GM11168 (cell line): ENCODE results near the gene CD274.

Experiments
- in situ Hi-C: fragments of 300-500 bp; cut with MboI; formaldehyde crosslinking; loops from one replicate; pipeline ENCODE4 v1.12.0; 2022; ENCODE audit warnings: low sequenced_read_pairs; ENCODE audit not compliant: unreplicated experiment

Gene CD274

DNA sequence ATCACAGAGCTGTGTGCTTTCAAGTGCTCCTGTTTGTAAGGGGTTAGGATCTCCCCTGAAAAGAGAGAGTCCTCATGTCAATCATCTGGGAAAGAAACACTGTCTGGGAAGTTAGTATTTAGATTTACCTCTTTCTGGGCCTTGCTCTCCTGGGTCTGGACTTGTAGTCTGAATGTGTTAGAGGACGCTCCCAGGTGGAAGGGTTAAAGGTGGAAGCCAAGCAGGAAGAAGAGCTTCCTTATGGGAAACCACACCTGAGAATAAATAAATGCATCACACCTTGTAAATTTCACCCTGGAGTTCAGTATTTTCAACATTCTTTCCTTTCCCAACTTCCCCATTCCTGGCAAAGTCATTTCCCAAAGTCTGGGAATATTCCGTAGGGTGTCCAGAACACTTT is 13.9 kb upstream of the CD274 start:
- in situ Hi-C loops, result loop anchor here (25.0 kb wide), 1 partner anchor 674 kb away; no protein-coding TSS in a partner anchor

DNA sequence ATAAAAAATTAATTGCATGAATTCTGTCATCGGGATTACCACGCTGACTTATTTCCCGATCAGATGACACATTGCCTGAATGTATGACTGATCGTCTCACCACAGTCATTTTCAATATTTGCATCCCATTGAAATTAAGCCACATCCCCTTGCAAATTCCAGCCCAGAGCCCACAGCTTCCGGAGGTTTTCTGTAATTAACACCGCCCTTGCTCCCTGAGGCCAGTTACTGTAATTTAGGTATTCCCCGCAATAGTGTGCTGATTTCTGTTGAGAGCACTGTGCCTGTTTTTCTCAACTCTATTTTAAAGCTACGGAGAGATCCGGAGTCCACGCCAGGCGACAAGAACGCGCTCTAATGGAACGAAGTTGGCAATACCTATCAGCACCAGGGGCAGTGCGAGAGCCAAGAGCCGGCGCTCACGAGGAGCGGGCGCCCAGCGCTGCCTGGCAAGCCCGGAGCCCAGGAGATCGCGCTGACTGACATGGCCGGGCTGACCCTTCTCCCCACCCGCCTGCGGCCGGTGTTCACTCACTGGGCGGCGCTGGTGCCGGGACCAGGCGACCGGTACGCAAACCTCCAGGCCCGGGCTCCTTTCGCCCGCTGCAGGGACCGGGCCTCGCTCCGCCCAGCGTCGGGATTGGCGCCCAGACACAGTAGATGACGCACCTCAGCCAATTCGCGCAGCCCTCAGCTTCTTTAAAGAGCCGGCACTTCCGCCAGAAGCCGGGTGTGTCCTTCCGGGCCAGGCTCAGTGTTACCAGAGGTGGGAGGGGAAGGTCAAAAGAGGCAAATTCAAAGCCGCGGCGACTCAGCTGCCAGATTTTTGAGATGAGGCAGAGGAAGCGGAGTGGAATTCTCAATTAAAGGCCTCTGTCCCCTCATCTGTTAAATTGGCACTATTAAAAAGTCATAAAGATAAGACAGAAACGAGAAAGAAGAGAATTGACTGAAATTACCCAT is 12.8 kb upstream of the CD274 start, which contains the start of gene PLGRKT:
PLGRKT (minus strand) TSS at position 672 of the 963 bp plus-strand sequence. CDS start 5,948 bp downstream, outside the sequence.
- in situ Hi-C loops, result loop anchor here (25.0 kb wide), 1 partner anchor 675 kb away; no protein-coding TSS in a partner anchor

DNA sequence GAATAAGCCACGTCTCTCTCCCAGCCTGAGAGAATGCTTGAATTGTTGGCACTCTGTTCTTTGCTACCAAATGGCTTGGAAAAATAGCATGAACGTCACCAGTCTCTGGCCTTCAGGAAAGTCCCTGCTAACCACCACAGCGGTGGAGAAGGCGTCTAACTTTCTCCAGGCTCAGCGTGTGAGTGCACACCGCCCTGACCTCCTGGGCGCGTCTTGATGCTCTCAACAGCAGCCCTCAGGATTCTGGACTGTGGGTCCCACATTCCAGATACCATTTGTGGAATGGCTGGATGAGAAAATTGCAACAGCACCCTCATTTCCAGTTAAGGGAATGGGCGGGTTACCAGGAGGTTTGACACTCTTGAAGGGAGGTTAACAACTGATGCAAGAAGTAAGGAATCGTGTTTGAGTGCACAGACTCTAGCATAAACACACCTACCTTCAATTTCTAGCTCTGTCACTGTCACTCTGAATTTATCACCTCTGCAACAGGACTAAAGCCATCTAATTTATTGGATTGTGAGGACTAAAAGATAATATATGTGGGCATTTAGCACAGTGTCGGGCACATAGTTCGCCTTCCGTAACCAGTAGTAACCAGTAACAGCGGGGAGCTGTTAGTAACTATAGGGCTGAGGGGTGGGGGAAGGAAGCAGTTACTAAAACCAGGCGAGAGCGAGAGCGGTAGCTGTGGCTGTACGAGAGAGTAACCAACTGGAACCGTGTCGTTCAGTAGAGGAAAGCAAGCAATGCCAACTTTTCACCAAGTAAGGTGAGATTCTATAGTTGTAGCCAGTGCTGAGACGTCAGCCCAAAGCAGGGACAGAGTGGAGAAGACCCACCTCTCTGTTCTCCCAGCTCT is 11.8 kb upstream of the CD274 start:
- in situ Hi-C loops, result loop anchor here (25.0 kb wide), 1 partner anchor 676 kb away; no protein-coding TSS in a partner anchor

DNA sequence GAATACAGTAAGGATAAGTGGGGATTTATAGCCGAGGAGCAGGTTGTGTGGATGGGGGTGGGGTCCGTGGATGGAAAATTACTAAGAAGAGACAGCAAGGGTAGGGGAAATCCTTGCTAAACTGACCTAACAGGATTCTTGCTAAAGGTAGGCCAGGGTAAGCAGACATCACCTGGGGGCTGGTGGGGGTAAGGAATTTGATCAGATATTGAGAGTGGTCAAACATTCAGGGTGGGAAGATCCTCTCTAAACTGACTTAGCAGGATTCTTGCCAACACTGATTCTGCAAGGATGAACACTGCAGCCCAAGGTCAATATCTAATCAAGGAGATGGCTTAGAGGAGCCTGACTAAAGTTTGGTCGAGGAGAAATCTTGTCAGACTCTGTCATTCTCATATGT is 9.9 kb upstream of the CD274 start:
- in situ Hi-C loops, result loop anchor here (5.0 to 25.0 kb wide), 3 partner anchors 87 to 678 kb away; partner anchors contain the start of gene INSL6

DNA sequence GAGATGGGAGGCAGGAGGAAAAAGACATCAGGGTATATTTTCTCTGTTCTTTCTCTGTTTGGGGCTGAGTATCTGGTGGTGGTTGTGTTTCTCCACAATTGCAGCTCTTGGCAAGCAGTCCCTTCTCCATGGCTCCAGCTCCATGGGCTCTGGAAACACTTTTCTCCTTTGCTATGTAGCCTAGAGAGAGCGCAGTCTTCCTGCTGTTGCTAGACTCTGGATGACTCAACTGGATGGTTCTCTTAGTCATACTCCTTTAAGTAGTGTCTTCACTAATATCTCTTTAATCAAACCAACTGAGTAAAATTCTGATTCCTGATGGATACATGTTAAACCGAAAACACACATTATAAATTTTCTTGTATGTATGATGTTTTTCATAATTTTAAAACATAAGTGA is 9.3 kb upstream of the CD274 start:
- in situ Hi-C loops, result loop anchor here (5.0 to 25.0 kb wide), 3 partner anchors 86 to 679 kb away; partner anchors contain the start of gene INSL6

DNA sequence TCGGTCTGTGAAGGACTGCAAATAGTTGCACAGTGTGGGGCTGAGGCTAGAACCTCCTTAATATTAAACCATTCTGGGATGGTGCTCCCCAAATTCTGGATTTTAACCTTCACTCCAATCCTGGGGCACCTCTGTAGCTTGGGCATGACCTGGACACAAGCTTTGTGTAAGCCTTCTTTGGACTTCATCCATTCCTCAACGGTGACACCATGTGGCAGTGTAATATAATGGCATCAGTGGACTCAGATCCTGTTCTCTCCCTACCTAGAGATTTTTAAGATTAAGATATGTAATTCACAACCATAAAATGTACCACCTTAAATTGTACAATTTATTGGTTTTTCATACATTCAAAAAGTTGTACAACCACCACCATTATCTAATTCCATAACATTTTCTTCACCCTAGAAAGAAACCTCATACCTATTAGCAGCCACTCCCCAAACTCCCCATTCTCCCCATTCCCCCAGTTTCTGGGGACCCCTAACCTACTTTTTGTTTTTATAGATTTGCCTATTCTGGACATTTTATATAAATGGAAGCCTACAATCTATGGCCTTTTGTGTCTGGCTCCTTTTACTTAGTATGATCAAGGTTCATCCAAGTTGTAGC is 7.8 kb upstream of the CD274 start:
- in situ Hi-C loops, result loop anchor here (5.0 to 25.0 kb wide), 3 partner anchors 85 to 680 kb away; partner anchors contain the start of gene INSL6

DNA sequence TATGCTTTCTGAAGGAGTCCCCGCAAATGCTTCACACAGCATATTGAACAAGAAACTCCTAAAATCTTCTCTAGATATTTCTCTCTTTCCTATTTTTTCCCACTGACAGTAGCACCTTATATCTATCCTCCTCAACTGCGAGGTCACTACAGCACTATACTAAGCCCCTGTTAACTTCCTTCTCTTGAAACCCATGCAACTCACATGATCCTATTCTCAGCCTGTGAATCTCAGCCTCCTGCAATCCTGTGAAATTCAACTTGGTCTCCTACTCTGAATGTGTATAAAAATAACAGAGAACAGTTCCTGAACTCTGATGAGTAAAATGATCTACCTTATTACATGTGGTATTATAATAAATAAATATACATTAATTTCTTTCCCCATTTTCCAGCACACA is 6.5 kb upstream of the CD274 start:
- in situ Hi-C loops, result loop anchor here (5.0 to 25.0 kb wide), 3 partner anchors 83 to 682 kb away; partner anchors contain the start of gene INSL6

DNA sequence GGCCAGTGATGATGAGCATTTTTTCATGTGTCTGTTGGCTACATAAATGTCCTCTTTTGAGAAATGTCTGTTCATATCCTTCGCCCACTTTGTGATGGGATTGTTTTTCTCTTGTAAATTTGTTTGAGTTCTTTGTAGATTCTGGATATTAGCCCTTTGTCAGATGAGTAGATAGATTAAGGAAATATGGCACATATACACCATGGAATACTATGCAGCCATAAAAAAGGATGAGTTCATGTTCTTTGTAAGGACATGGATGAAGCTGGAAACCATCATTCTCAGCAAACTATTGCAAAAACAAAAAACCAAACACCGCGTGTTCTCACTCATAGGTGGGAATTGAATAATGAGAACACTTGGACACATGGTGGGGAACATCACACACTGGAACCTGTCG is 5.2 kb upstream of the CD274 start:
- in situ Hi-C loops, result loop anchor here (10.0 to 25.0 kb wide), 2 partner anchors 260 to 683 kb away; partner anchors contain the start of gene INSL6

DNA sequence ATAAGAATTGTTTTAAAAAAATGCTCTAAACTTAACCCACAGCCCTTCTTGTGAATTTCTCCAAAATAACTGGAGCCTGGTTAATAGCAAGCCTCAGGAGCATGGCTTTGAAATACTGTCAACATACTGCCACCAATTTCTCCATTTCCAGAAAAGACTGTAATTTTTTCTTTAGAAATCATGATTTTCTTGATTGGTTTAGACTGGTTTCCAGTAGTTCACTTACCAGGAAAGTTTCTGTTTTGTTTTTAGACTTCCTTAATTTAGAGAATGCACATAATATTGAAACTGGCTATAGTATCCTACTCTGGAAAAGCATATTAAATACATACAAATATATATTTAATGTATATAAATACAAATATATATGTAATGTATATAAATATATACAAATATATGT is 4.5 kb upstream of the CD274 start:
- in situ Hi-C loops, result loop anchor here (10.0 to 25.0 kb wide), 2 partner anchors 261 to 684 kb away; partner anchors contain the start of gene INSL6

DNA sequence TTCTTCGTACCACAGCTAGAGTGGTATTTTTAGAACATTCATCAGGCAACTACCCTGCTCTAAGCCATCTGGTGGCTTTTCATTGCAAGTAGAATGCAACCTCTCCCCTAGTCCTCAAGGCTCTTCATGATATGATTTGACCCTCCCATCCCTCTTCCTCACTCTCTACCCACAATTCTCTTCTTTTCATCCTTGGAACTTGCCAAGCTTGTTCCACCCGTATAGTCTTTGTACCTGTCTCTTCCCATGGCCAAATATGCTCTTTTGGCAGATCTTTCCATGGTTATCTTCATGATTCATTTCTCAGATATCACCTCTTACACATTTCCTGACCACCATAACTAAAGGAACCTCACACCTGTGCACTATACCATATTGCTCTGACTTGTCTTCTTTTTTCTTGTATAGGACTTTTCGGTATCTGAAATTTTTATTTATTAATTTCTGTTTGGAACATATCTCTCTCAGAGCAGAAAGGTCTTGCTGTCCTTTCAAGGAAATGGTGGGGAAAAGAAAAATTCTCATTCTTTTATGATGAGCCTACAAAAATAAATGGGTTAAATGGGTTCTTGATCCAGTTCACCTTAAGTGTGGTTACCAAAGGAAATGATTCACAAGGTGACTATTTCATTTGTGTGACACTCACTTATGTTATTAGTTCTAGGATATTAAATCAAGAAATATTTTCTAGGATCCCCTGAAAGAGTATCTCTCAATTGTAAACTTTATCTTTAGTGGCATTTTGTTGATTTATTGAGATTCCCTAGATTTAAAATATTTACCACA is 3.7 kb upstream of the CD274 start:
- in situ Hi-C loops, result loop anchor here (10.0 to 25.0 kb wide), 2 partner anchors 262 to 684 kb away; partner anchors contain the start of gene INSL6

DNA sequence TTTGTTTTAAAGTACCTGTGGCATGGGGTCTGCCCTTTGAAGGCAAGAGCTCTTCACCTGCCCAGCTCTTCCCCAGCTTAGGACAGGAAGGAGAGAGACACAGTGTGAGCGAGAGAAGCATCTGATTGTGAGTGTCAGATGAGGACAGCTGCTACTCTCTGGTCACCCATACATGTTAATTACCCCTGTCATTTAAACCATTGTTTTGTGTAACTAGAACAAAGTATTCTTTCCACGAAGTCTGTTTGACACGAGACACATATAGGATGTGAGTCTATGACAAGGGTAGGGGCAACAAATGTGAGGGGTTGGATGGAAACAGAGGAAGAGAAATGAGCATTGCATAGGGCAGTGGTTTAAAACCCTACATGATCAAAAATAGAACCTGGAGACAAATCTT is 3.0 kb upstream of the CD274 start:
- in situ Hi-C loops, result loop anchor here (10.0 to 25.0 kb wide), 2 partner anchors 263 to 685 kb away; partner anchors contain the start of gene INSL6

DNA sequence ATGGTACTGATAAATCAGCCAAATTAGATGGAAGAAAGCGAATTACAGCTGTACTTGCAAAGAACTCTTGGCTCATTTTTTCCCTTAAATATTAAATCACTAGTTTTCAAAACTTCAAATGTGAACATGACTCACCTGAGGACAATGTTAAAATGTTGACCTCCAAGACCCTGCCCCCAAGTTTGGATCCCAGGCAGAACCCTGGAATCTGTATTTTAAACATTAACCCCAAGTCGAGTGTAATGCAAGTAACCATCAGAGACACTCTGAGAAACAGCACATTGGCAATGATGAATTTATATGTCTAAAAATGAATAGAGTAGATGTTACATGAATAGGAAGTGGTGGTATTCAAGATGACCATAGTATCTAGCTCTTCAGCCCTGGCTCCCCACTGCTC is 2.3 kb upstream of the CD274 start:
- in situ Hi-C loops, result loop anchor here (10.0 to 25.0 kb wide), 2 partner anchors 263 to 686 kb away; partner anchors contain the start of gene INSL6

DNA sequence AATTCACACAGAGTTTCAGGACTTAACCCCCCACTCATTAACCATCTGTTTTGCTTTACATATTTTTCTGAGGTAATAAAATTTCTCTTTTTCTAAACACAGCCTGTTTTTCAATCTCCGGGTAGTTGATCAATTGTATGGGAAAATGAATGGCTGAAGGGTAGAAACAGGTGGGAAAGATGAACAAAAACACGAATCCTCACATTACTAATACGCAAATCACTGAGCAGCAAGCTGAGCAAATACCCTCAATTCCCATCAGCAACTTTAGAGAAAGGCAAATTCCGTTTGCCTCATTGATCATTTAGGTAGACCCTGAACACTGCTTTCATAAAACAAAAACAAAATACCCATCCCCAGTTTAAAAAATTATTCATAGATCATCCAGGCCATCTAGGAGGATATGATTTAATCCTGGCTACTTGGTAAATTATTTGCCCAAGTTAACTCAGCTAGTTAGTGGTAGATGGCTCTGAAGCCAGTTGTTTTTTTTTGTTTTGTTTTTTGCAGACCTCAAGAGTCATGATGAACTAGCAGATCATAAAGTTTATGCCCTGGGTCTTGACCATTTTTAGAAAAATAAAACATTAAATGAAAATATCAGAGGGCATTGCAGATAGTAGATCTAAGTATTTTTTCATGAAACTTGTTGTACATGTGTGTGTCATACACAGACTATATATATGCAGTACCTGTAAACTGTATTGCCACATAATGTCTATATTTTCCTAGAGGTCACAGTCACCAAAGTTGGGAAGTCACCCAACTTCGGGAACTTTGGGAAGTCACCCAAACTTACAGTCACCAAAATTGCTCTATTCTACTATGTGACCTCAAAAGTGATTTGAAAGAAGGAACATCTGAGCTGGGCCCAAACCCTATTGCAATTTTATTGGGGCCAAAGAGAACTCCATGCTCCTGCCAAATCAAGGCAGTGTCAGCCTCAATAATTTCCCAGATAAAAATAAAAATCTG is 1.6 kb upstream of the CD274 start:
- in situ Hi-C loops, result loop anchor here (10.0 to 25.0 kb wide), 2 partner anchors 264 to 686 kb away; partner anchors contain the start of gene INSL6

DNA sequence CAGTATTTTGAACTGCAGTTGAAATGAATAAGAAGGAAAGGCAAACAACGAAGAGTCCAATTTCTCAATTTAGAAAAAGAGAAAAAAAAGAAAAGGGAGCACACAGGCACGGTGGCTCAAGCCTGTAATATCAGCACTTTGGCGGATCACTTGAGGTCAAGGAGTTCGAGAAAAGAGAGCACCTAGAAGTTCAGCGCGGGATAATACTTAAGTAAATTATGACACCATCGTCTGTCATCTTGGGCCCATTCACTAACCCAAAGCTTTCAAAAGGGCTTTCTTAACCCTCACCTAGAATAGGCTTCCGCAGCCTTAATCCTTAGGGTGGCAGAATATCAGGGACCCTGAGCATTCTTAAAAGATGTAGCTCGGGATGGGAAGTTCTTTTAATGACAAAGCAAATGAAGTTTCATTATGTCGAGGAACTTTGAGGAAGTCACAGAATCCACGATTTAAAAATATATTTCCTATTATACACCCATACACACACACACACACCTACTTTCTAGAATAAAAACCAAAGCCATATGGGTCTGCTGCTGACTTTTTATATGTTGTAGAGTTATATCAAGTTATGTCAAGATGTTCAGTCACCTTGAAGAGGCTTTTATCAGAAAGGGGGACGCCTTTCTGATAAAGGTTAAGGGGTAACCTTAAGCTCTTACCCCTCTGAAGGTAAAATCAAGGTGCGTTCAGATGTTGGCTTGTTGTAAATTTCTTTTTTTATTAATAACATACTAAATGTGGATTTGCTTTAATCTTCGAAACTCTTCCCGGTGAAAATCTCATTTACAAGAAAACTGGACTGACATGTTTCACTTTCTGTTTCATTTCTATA is 602 bp upstream of the CD274 start:
- in situ Hi-C loops, result loop anchor here (10.0 to 25.0 kb wide), 2 partner anchors 265 to 687 kb away; partner anchors contain the start of gene INSL6

DNA sequence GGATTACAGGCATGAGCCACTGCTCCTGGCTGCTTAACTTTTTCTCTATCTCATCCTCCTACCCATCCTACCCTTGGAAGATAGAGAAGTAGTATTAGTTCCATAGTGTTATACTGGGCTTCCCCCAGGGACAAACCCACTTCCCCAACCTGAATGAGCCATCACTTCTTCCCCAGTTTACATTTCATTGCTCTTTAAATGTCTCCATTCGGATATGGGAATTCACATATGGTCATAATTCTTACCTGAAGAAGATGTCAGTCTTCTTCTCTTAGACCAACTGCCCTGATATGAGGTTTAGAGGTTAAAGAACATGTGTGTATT is 1.9 kb downstream of the CD274 start:
- in situ Hi-C loops, result no loop called here

DNA sequence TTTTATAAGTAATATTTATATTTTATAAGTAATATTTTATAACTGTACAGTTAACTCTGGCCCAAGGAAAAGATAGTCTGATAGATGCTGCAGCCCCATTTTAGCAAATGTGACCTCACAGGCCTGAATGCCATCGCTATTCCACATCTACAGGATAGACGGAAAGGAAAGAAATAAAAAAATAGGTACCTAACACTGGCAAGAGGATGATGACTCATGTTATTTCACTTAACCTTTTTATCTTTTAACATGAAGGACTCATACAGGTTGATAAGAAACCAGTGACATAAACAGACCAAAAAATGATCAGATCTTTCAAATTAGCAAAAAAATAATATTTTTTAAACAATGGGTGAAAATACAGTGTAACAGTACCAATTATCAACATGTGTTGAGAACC is 2.7 kb downstream of the CD274 start:
- in situ Hi-C loops, result no loop called here

DNA sequence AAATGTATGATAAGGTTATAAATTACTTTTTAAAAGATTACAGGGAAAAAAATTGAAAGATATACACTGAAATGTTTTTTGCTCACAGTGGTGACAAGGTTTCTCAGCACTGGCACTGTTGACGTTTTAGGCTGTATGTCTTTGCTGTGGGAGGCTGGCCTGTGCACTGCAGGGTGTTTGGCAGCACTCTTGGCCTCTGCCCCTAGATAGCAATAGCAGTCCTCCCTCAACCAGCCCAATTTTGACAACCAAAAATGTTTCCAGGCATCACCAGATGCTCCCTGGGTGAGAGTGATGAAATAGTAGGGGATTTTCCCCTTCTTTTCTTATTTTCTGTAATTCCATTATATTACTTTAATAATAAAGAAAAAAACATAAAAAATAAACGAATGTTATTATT is 3.3 kb downstream of the CD274 start:
- in situ Hi-C loops, result no loop called here
